GM23338 (cell line): ENCODE data around the gene CCDC178. TPM values are rescaled to one million over a fixed set of nuclear protein-coding genes. Genes with fewer than 3 reads are reported as not detected.

Experiments
- ATAC-seq: fragments of 200-7000 bp; cut with Tn5 transposase; 3 replicates; pipeline ENCODE4 v1.9.1; 2020
- DNase-seq: peaks from one replicate; pipeline ENCODE4 v3.0.0-alpha.2; 2015; ENCODE audit warnings: low spot score
- H2AFZ ChIP-seq: fragments of 200-600 bp; sonication (generic); 2 replicates; pipeline ENCODE4 v1.8.0; 2016; ENCODE audit warnings: antibody characterized with exemption, mild to moderate bottlenecking, moderate library complexity
- H3F3A ChIP-seq: fragments of 200-600 bp; sonication (generic); replicated peaks from 2 replicates; pipeline ENCODE4 v1.8.0; 2017; ENCODE audit warnings: antibody characterized with exemption, mixed run types, low read depth
- H3K27ac ChIP-seq: fragments of 200-600 bp; sonication (generic); 2 replicates; pipeline ENCODE4 v1.6.1; 2016; ENCODE audit warnings: low read depth
- H3K27me3 ChIP-seq: fragments of 200-600 bp; sonication (generic); 2 replicates; pipeline ENCODE4 v1.8.0; 2016; ENCODE audit warnings: mild to moderate bottlenecking, mixed run types, moderate library complexity; ENCODE audit not compliant: insufficient read depth
- H3K36me3 ChIP-seq: fragments of 200-600 bp; sonication (generic); 2 replicates; pipeline ENCODE4 v1.8.0; 2016; ENCODE audit warnings: mild to moderate bottlenecking; ENCODE audit not compliant: insufficient read depth
- H3K4me1 ChIP-seq: fragments of 200-600 bp; sonication (generic); 2 replicates; pipeline ENCODE4 v1.8.0; 2016; ENCODE audit warnings: mild to moderate bottlenecking, moderate library complexity; ENCODE audit not compliant: insufficient read depth
- H3K4me2 ChIP-seq: fragments of 200-600 bp; sonication (generic); 2 replicates; pipeline ENCODE4 v1.7.1; 2017; ENCODE audit warnings: mixed run types
- H3K4me3 ChIP-seq: fragments of 200-600 bp; sonication (generic); 2 replicates; pipeline ENCODE4 v1.6.1; 2016; ENCODE audit warnings: mixed run types
- H3K79me2 ChIP-seq: fragments of 200-600 bp; sonication (generic); replicated peaks from 2 replicates; pipeline ENCODE4 v1.8.0; 2017; ENCODE audit warnings: mild to moderate bottlenecking; ENCODE audit not compliant: insufficient read depth
- H3K9me2 ChIP-seq: fragments of 200-600 bp; sonication (generic); 2 replicates; pipeline ENCODE4 v1.8.0; 2017; ENCODE audit not compliant: insufficient read depth
- H4K20me1 ChIP-seq: fragments of 200-600 bp; sonication (generic); replicated peaks from 2 replicates; pipeline ENCODE4 v1.8.0; 2017; ENCODE audit warnings: mild to moderate bottlenecking; ENCODE audit not compliant: insufficient read depth
- H3K27ac Mint-ChIP-seq: 2 replicates; pipeline ENCODE4 v1.8.0; 2020; ENCODE audit warnings: inconsistent platforms, mild to moderate bottlenecking, moderate library complexity, mixed read lengths
- H3K27me3 Mint-ChIP-seq: 3 replicates; pipeline ENCODE4 v1.8.0; 2022; ENCODE audit warnings: low read depth, mild to moderate bottlenecking, moderate library complexity, mixed read lengths, inconsistent platforms; ENCODE audit not compliant: insufficient read depth, poor library complexity
- H3K36me3 Mint-ChIP-seq: 3 replicates; pipeline ENCODE4 v1.8.0; 2021; ENCODE audit warnings: low read depth, mild to moderate bottlenecking, inconsistent platforms, moderate library complexity, mixed read lengths
- H3K4me1 Mint-ChIP-seq: 3 replicates; pipeline ENCODE4 v1.8.0; 2020; ENCODE audit warnings: mild to moderate bottlenecking, inconsistent platforms, mixed read lengths
- H3K4me3 Mint-ChIP-seq: 3 replicates; pipeline ENCODE4 v1.8.0; 2021; ENCODE audit warnings: moderate library complexity, mild to moderate bottlenecking, inconsistent platforms, mixed read lengths
- H3K9me3 Mint-ChIP-seq: 3 replicates; pipeline ENCODE4 v1.8.0; 2020; ENCODE audit warnings: moderate library complexity, mild to moderate bottlenecking, inconsistent platforms, mixed read lengths
- EZH2 ChIP-seq: fragments of 200-600 bp; sonication (generic); IDR thresholded peaks from one replicate; pipeline ENCODE4 v1.8.0; 2017; ENCODE audit warnings: antibody characterized with exemption, mild to moderate bottlenecking, low read depth; ENCODE audit not compliant: unreplicated experiment
- EZH2phosphoT487 ChIP-seq: fragments of 200-600 bp; sonication (generic); IDR thresholded peaks from one replicate; pipeline ENCODE4 v1.8.1; 2018; ENCODE audit warnings: antibody characterized with exemption; ENCODE audit not compliant: unreplicated experiment
- JUNB ChIP-seq: IDR thresholded peaks from one replicate; pipeline ENCODE4 v1.6.1; 2016; ENCODE audit warnings: antibody characterized with exemption; ENCODE audit not compliant: unreplicated experiment
- POLR2AphosphoS5 ChIP-seq: IDR thresholded peaks from 2 replicates; pipeline ENCODE4 v1.6.1; 2016; ENCODE audit warnings: antibody characterized with exemption, low read depth
- REST ChIP-seq: IDR thresholded peaks from one replicate; pipeline ENCODE4 v1.6.1; 2018; ENCODE audit warnings: antibody characterized with exemption; ENCODE audit not compliant: unreplicated experiment
- STAT1 ChIP-seq: IDR thresholded peaks from one replicate; pipeline ENCODE4 v1.6.1; 2016; ENCODE audit warnings: antibody characterized with exemption; ENCODE audit not compliant: unreplicated experiment
- ZNF114 ChIP-seq: fragments of 250-450 bp; sonication (Bioruptor Pico); IDR thresholded peaks from 2 replicates; pipeline ENCODE4 v1.5.0; 2020; ENCODE audit warnings: mild to moderate bottlenecking, moderate library complexity
- ZNF331 ChIP-seq: fragments of 250-450 bp; sonication (Bioruptor Pico); IDR thresholded peaks from 2 replicates; pipeline ENCODE4 v1.5.0; 2020; ENCODE audit warnings: low read depth, mild to moderate bottlenecking, moderate library complexity
- polyA plus RNA-seq: library from polyadenylated mRNA; unstranded; fragments of >200 nt; fragmentation: Nextera tagmentation; extraction: Ambion mirVana; gene quantifications from 2 replicates; pipeline ENCODE4 v1.2.1, GENCODE V29; 2016
- total RNA-seq: library from RNA; depleted of rRNA; stranded (reverse); fragments of >200 nt; shearing (Covaris generic); gene quantifications from 2 replicates; pipeline ENCODE4 v1.2.3, GENCODE V29; 2014

Gene CCDC178
- total and polyA plus RNA-seq, 2 experiments from 2014 or later = 0.17 to 0.24 TPM

DNA sequence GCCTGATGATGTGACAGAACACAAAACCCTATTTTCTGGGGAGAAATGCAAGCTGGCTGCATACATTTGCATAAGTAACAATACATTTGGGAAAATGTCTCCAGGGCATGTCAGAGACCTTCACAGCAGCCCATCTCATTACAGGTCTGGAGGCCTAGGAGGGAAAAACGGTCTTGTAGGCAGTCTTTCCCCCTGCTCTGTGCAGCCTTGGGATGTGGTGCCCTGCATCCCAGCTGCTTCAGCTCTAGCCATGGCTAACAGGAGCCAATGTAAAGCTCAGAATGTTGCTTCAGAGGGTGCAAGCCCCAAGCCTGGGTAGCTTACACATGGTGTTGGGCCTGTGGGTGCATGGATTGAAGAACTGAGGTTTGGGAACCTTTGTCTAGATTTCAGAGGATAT is 133.0 kb downstream of the CCDC178 start:
- Mint-ChIP-seq H3K4me1 (no peaks in the 10 kb centered on the region), H3K36me3 (peaks cover 3% of the 10 kb centered on the region; the same call in 1 of the 3 replicates), H3K9me3 (peaks cover 11% of the 10 kb centered on the region), H3K27ac (no peak overlapping the region), H3K27me3 (no peaks in the 10 kb centered on the region), H3K4me3 (no peak overlapping the region)
- no peak overlapping the region for H3K4me3 ChIP-seq
- no peak overlapping the region for H3K4me2 ChIP-seq
- H3K4me1 ChIP-seq = no peaks in the 10 kb centered on the region
- no peaks in the 10 kb centered on the region for H3K36me3 ChIP-seq
- H3K27me3 ChIP-seq = no peaks in the 10 kb centered on the region
- no peak for ATAC-seq
- peaks cover 4% of the 10 kb centered on the region; the same call in 1 of the 2 replicates for H3K9me2 ChIP-seq
- TF ChIP-seq EZH2 (no peak), REST (no peak), EZH2phosphoT487 (no peak), STAT1 (no peak), ZNF331 (CRISPR knock-in tag) (no peak), POLR2AphosphoS5 (no peak)
- no peaks in the 10 kb centered on the region for H3F3A ChIP-seq
- no peaks in the 10 kb centered on the region for H3K79me2 ChIP-seq
- DNase-seq = no peak
- H2AFZ ChIP-seq = no peak overlapping the region
- H3K27ac ChIP-seq = no peak overlapping the region
- H4K20me1 ChIP-seq = no peaks in the 10 kb centered on the region

DNA sequence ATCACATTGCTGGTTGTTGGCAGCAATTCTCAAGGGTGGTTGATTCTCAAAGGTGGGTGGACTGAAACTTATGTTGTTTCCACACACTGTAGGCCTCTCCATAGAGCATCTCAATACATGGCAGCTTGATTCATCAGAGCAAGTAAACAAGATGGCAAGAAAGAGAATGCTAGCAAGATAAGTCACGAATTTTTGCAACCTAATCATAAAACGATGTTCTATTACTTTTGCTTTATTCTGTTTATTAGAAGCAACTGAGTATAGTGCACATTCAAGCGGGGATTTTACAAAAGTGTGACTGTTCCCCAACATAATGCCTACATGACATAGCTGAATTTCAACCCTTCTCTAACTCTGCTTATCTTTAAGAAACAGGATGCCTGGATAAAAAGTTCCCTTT is 136.2 kb downstream of the CCDC178 start:
- Mint-ChIP-seq H3K4me1 (peaks cover 9% of the 10 kb centered on the region; the same call in 2 of the 3 replicates), H3K36me3 (peaks cover 3% of the 10 kb centered on the region; the same call in 1 of the 3 replicates), H3K27me3 (peaks cover 3% of the 10 kb centered on the region), H3K4me3 (no peak overlapping the region), H3K9me3 (peaks cover 13% of the 10 kb centered on the region), H3K27ac (no peak overlapping the region)
- H3K4me3 ChIP-seq = no peak overlapping the region
- H3K4me1 ChIP-seq = peaks cover 5% of the 10 kb centered on the region; the same call in 1 of the 2 replicates
- no peaks in the 10 kb centered on the region for H3K79me2 ChIP-seq
- H3K27me3 ChIP-seq = no peaks in the 10 kb centered on the region
- H3K36me3 ChIP-seq = no peaks in the 10 kb centered on the region
- H2AFZ ChIP-seq = no peak overlapping the region
- no peak overlapping the region for H3K4me2 ChIP-seq
- no peak overlapping the region for H3K27ac ChIP-seq
- TF ChIP-seq JUNB = no peak
- no peak for TF ChIP-seq ZNF114 (CRISPR knock-in tag)
- TF ChIP-seq POLR2AphosphoS5 = no peak
- no peaks in the 10 kb centered on the region for H3F3A ChIP-seq
- peaks cover 10% of the 10 kb centered on the region; the same call in 1 of the 2 replicates for H3K9me2 ChIP-seq
- DNase-seq (no peak), ATAC-seq (no peak)
- H4K20me1 ChIP-seq = no peaks in the 10 kb centered on the region
